ES-I3 (cell line): ENCODE measurements around the gene MXD3.
"Not testable (repeated sequence)": the region's sequence is repeated elsewhere in the genome, so short reads cannot be mapped to it uniquely, and the experiment has no call there.

Source experiments
- H3K36me3 ChIP-seq: 2 replicates; pipeline ENCODE4 v1.6.1; 2013; ENCODE audit warnings: mild to moderate bottlenecking, low read length, control low read depth, moderate library complexity; ENCODE audit not compliant: insufficient read depth
- H3K4me1 ChIP-seq: 2 replicates; pipeline ENCODE4 v1.6.1; 2013; ENCODE audit warnings: mild to moderate bottlenecking, control low read depth, low read length; ENCODE audit not compliant: insufficient read depth
- H3K9ac ChIP-seq: 2 replicates; pipeline ENCODE4 v1.6.1; 2013; ENCODE audit warnings: low read depth, mild to moderate bottlenecking, low read length, moderate library complexity
- H3K9me3 ChIP-seq: 2 replicates; pipeline ENCODE4 v1.6.1; 2013; ENCODE audit warnings: mild to moderate bottlenecking, low read length, moderate library complexity; ENCODE audit not compliant: control insufficient read depth, insufficient read depth

The MXD3 gene

GRCh38 chr5:177311723-177312648 lies at the start of gene MXD3:
MXD3 (minus strand) TSS chr5:177311898; CDS start chr5:177311830, 68 bp downstream.
- Histone ChIP-seq H3K9me3 (no peaks in the 10 kb centered on the region), H3K36me3 (peaks cover under 1% of the 10 kb centered on the region), H3K4me1 (no peaks in the 10 kb centered on the region), H3K9ac (peak within 1 kb of the TSS; percentile 83)

- not testable (repeated sequence) for H3K9ac ChIP-seq, H3K36me3 ChIP-seq, H3K9me3 ChIP-seq
- peaks cover 23% of the 10 kb centered on the region; the same call in 1 of the 2 replicates for H3K4me1 ChIP-seq
These were observed 49.0 kb upstream of the MXD3 start for GRCh38 chr5:177360740-177361139.

- H3K9ac ChIP-seq = no peak overlapping the region
- H3K4me1 ChIP-seq = peaks cover 21% of the 10 kb centered on the region; the same call in 1 of the 2 replicates
- no peaks in the 10 kb centered on the region for H3K36me3 ChIP-seq
- H3K9me3 ChIP-seq = no peaks in the 10 kb centered on the region; the same call in 1 of the 2 replicates
These were observed 48.2 kb upstream of the MXD3 start for GRCh38 chr5:177359860-177360259.

GRCh38 chr5:177359451-177359851 lies 47.8 kb upstream of the MXD3 start:
- no peak overlapping the region for H3K9ac ChIP-seq
- peaks cover 17% of the 10 kb centered on the region; the same call in 1 of the 2 replicates for H3K4me1 ChIP-seq
- no peaks in the 10 kb centered on the region for H3K36me3 ChIP-seq
- H3K9me3 ChIP-seq = no peaks in the 10 kb centered on the region; the same call in 1 of the 2 replicates

- Histone ChIP-seq H3K36me3 (no peaks in the 10 kb centered on the region), H3K9ac (no peak overlapping the region), H3K9me3 (no peaks in the 10 kb centered on the region; the same call in 1 of the 2 replicates), H3K4me1 (peaks cover 7% of the 10 kb centered on the region; the same call in 1 of the 2 replicates)
These were observed 46.7 kb upstream of the MXD3 start for GRCh38 chr5:177358370-177358819.

GRCh38 chr5:177357459-177358351 lies 46.0 kb upstream of the MXD3 start, which contains the start of gene RGS14:
RGS14 (plus strand) TSS chr5:177357924; CDS start chr5:177358025, 101 bp downstream.
- peaks cover 7% of the 10 kb centered on the region; the same call in 1 of the 2 replicates for H3K4me1 ChIP-seq
- no peaks in the 10 kb centered on the region; the same call in 1 of the 2 replicates for H3K9me3 ChIP-seq
- no peaks in the 10 kb centered on the region for H3K36me3 ChIP-seq
- no peak within 1 kb of the TSS for H3K9ac ChIP-seq

GRCh38 chr5:177357146-177357458 lies 45.4 kb upstream of the MXD3 start:
- Histone ChIP-seq H3K9ac (no peak overlapping the region), H3K4me1 (peaks cover 3% of the 10 kb centered on the region; the same call in 1 of the 2 replicates)

GRCh38 chr5:177356746-177357145 lies 45.0 kb upstream of the MXD3 start:
- H3K36me3 ChIP-seq = no peaks in the 10 kb centered on the region
- no peaks in the 10 kb centered on the region for H3K4me1 ChIP-seq
- no peak overlapping the region for H3K9ac ChIP-seq
- no peaks in the 10 kb centered on the region; the same call in 1 of the 2 replicates for H3K9me3 ChIP-seq

More at GRCh38 chr5:177357146-177357458, 45.4 kb upstream of the MXD3 start:
- Histone ChIP-seq H3K9me3 (no peaks in the 10 kb centered on the region; the same call in 1 of the 2 replicates), H3K36me3 (no peaks in the 10 kb centered on the region)

GRCh38 chr5:177355868-177356168 lies 44.1 kb upstream of the MXD3 start:
- Histone ChIP-seq H3K4me1 (peaks cover under 1% of the 10 kb centered on the region; the same call in 1 of the 2 replicates), H3K9me3 (no peaks in the 10 kb centered on the region; the same call in 1 of the 2 replicates), H3K36me3 (no peaks in the 10 kb centered on the region), H3K9ac (no peak overlapping the region)

GRCh38 chr5:177355162-177355867 lies 43.6 kb upstream of the MXD3 start:
- Histone ChIP-seq H3K9me3 (no peaks in the 10 kb centered on the region; the same call in 1 of the 2 replicates), H3K36me3 (no peaks in the 10 kb centered on the region), H3K4me1 (peaks cover 5% of the 10 kb centered on the region), H3K9ac (no peak overlapping the region)

GRCh38 chr5:177354711-177355110 lies 43.0 kb upstream of the MXD3 start:
- Histone ChIP-seq H3K36me3 (no peaks in the 10 kb centered on the region), H3K9me3 (no peaks in the 10 kb centered on the region; the same call in 1 of the 2 replicates), H3K9ac (no peak overlapping the region), H3K4me1 (peaks cover 6% of the 10 kb centered on the region)

- Histone ChIP-seq H3K4me1 (peaks cover 6% of the 10 kb centered on the region), H3K9ac (no peak overlapping the region), H3K36me3 (no peaks in the 10 kb centered on the region)
These were observed 42.6 kb upstream of the MXD3 start for GRCh38 chr5:177354256-177354655.

GRCh38 chr5:177353093-177353492 lies 41.4 kb upstream of the MXD3 start:
- H3K36me3 ChIP-seq = no peaks in the 10 kb centered on the region
- no peaks in the 10 kb centered on the region; the same call in 1 of the 2 replicates for H3K9me3 ChIP-seq
- peaks cover 6% of the 10 kb centered on the region for H3K4me1 ChIP-seq
- H3K9ac ChIP-seq = no peak overlapping the region

More at GRCh38 chr5:177354256-177354655, 42.6 kb upstream of the MXD3 start:
- no peaks in the 10 kb centered on the region; the same call in 1 of the 2 replicates for H3K9me3 ChIP-seq
